NK-92 (cell line): Measurements from ENCODE around the gene CD55.

Experiments used
- DNase-seq: peaks from one replicate; lab custom pipeline; 2025; ENCODE audit not compliant: unreplicated experiment; lab: John Stamatoyannopoulos, UW

The CD55 gene

DNA sequence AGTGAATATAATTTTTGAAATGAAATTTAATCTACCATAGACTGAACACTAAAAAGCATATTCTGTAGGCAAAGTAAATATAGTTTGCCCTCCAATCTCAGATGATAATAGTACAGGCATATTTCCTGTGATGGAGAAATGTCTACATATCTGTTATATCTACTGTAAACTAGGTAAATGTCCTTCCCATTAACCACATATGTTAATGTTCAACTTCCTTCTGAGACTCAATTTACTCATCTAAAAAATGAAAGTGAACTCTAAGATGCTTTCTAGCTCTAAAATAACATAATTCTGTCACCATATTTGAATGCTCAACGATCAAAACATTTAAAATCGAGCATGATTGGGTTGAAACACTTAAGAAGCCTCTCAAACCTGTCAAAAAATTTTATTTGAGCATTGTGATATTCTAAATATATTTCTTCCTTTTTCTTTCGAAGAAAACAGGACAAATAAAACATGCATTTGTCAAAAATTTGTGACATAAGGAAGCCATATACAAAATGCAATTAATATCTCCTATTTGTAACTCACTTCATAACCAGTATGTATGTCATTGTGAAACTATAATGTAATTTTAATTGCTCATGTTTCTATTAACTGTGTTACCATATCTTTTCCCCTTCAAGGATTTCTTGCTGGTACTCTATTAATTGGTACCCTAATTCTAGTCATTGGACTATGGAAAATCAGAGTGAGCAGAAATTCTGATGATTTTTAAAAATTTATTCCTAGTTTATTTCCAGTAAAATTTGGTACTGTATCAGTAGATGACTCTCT, 34.2 kb downstream of the CD55 start:
- DNase-seq, result no peak

- no peak for DNase-seq
Observed at GRCh38 chr1:207361029-207361428, 39.6 kb downstream of the CD55 start.

GRCh38 chr1:207361889-207362288, 40.4 kb downstream of the CD55 start:
- no peak for DNase-seq

DNA sequence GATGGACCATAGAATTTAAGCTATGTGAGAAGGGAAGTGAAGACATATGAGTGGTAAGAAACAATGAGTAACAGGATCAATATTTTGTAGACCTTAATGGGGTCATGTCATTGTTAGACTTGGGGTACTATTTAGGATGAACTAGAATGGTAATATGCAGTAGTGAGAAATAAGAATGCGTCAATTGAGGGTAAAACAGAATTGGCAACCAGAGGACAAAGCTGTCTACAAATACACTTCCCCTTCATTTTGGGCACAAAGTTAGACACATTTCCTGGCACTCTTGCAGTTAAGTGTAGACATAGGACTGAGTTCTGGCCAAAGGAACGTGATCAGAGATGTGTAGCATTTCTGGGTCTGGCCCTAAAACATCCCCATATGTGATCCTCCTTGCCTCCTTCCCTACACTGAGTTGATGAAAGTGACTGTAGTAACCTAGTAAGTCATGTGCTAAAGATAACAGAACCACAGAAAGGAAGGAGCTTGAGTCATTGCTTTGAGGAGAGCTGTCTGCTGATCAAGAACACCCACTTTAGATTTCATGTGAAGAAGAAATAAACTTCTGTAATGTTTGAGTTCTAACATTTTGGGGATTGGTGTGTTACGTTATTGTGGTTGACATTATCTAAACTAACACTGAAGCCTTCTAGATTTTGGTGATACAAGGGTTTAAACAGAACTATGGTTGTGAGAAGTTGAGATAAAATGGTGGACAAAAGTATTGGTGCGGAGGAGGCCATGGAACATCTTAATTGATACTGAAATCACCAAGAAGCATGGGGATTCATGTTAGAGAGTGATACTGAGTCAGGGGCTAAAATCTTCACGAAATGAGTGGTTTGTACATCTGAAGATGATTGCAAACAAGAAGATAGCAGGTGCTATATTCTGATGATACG, 41.7 kb downstream of the CD55 start:
- no peak for DNase-seq

DNA sequence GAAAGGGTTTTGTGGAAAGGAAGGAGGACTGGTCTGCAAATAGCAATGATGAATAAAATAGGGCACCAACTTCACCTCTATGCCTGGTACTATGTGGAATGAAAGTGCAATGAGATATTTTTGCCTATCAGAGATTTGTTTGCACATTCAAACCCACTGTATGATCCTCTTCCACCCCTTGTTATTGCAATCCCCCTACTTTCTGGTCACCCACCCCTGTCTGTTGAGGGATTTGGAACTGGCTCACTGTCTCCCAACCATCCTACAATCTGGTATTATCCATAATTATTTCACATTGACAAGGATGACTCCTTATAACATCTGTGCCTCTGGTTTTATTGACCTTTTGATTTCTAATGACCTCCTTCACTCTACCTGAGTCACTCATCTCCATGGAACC, 42.4 kb downstream of the CD55 start:
- no peak for DNase-seq

DNA sequence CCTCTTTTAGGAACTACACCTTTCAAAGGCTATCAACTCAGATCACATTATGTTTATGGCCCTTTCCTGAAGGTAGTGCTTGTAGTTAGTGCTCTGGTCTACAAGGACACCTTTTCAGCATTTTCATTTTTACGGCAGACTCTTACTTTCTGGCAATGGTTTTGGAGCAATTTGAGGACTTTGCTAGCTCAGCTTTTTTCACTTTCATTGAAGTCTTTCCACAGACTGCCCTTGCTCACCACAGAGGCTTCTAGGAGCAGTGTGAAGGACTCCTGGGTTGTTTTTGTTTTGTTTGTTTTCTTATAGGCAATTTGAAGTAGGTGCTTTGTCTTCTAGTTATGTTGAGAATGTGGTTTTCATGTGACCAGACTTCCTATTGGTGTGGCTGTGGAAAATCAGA, 43.1 kb downstream of the CD55 start:
- DNase-seq, result no peak

DNA sequence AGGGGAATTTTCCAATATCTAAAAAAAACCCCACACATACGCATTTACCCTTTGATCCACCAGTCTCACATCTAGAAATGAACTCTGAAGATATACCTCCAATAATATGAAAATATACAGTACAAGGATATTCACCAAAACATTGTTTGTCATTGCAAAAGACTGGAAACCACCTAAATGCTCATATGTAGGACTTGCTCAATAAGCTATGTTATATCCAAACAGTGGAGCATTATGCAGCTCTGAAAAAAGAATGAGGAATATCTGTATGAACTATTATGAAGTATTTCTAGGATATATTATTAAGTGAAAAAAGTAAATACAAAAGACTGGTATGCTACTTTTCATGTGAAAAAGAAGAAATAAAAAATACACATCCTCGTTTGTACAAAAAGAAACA, 43.6 kb downstream of the CD55 start:
- no peak for DNase-seq

DNA sequence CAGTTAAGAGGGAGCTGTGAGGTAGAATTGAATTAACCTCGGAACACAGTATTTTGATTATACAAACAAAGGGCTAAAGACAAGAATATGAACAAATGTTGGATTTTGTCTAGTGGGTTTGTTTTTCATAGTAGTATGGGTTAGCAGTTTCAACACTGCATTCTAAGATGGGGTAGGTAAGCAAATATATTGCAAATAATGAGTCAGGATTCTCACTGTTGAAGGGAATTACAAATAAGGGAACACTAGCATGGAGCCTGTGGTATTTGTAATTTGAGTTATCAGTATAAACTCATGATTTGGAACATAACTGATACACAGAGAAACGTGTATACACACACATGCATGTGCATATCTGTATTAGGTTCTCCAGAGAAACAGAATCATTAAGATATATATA, 44.5 kb downstream of the CD55 start:
- no peak for DNase-seq

DNA sequence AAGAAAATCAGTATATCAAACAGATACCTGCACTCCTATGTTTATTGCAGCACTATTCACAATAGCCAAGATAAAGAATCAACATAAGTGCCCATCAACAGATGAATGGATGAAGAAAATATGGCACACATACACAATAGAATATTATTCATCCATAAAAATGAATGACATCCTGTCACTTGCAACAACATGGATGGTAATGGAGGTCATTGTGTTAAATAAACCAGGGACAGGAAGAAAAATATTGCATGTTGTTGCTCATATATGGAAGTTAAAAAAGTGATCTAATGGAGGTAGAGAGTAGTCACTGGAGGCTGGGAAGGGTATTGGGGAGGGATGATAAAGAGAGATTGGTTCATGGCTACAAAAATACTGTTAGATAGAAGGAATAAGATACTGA, 67.2 kb downstream of the CD55 start:
- no peak for DNase-seq

DNA sequence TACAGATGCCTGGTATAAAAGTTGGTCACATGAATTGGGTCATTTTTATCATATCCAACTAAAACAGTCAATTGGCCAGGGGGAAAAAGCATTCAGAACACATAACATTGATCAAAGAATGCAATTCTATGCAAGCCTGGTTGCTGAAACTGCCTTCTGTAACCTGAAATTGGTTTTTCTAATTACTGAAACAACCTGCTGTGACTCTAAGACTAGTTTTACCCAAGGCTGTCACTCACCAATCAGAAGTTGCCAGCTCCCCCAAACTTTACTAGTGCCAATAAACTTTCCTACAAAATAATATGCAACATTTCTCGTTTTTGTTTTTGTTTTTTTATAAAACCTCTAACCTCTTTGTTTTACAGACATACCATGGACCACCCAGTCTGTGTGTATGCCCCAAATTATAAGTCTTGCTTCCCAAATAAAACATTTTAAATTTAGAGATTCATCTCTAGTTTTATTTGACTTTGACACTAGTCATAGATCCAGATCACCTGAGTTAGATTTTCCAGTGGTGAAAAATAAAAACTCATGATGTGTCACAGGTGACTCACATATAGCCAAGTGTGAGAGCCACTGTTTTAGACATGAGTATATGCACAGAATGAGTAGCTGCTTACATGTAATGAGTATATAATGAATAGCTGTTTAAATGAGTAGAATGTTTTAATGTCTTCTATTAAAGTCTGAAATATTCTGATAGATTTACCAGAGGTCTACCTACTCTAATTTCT, 68.4 kb downstream of the CD55 start:
- no peak for DNase-seq

GRCh38 chr1:207393610-207394009, 72.1 kb downstream of the CD55 start:
- no peak for DNase-seq

DNA sequence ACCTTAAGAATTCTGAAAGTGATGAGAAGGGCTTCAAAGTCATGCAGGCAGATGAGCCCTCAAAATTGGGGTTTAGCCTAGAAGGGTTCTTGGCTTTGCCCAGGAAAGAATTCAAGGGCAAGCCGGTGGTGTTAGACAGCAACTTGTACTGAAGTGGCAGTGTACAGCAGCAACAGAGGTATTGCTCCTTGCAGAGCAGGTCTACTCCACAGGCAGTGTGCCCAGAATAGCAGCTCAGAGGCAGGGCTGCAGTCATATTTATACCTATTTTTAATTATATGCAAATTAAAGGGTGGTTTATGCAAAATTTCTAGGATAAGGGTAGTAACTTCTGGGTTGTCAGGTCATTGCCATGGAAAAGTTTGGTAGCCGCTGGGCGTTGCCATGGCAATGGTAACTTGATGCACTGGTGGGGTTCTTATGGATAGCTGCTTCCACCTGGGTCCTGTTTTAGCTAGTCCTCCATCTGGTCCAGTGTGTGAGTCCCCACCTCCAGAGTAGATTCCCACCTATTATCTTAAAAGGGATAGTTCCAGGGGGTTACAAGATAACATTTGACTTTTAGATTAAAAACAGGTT, 74.8 kb downstream of the CD55 start:
- DNase-seq, result no peak

DNA sequence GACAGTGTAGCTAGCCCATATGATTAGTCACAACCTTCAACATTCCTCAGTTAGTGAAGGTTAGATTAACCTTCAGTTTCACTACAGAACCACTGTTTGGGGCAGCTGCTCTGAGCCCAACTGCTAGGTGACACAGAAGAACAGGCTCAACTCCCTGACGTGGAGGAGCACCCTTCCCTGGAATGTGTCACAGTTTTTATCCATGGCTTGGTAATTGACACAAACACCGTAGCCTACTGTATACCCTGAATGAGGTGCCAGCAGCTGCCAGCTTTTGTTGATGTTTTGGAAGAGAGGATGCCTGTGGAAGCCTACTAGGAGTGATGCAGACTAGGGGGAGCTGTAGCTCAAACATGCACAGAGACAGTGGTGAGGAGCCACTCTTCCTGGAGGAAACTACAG, 76.0 kb downstream of the CD55 start:
- DNase-seq, result no peak

GRCh38 chr1:207398986-207399385, 77.5 kb downstream of the CD55 start:
- DNase-seq, result no peak

GRCh38 chr1:207401578-207401977, 80.1 kb downstream of the CD55 start:
- DNase-seq, result no peak

- no peak for DNase-seq
Observed at GRCh38 chr1:207402744-207403143, 81.3 kb downstream of the CD55 start.

DNA sequence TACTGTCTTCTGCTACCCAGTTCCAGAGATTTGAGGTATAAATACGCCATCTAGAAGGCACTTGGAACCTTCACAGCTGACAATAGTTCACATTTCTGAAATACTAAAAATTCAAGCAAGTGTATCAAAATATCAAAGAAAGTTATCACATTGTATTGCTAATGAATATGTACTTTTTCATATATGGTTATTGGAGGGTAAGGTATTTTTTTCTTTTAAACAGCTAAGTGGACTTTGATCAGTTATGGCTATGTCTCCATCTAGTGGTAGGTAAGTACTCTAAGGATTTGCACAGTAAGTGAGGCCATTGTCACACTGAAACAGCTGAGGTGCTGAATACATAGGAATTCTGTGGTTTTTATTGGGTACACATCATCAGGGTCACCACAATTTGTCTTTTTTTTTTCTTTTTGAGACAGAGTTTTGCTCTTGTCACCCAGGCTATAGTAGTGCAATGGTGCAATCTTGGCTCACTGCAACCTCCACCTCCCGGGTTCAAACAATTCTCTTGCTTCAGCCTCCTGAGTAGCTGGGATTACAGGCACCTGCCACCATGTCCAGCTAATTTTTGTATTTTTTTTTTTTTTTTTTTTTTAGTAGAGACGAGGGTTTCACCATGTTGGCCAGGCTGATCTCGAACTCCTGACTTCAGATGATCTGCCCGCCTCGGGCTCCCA, 83.5 kb downstream of the CD55 start:
- no peak for DNase-seq

DNA sequence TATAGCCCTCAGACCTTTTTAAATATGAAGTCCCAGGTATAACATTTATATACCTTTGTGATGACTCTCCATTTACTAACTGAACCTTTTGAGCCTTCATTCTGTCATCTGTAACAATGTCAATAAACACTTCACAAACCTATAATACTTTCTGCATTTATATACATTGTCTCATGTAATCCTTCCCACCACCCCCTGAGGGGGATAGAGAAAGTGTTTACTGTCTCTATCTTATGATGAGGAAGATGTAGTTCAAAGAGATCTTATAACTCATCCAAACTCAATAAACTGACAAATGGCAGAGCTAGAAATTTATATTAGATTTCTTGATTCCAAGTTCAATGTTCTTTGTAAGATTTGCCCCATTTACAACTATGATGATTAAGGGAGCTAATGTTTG, 84.3 kb downstream of the CD55 start:
- no peak for DNase-seq

DNA sequence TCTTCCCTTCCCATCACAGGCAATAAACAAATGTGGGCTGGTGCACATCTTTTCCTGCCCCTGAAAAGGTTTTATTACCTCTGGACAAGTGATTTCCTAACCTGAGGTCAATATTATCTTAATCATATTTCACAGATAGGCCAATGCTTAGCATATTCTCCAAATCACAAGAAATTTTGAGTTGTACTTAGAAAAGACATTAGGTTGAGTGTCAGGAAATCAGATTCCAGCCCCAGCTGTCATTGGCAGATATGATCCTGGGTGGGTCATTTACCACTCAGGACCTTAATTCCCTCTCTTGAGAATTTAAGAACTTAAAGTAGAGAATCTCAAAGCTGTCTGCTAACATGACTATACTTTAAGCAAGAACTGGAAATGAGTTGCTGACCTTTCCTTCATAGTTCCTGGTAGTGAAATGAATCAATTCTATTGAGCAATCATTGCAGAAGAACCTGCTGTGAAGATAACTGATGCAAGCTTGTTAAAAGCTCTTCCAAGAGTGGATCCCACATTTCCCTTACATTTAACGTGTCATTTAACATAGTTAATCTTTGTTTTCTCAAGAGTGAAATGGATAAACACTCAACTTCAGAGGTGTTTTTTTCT, 86.3 kb downstream of the CD55 start:
- DNase-seq, result no peak
